Adrenal gland (tissue), 12 donors: ENCODE measurements around the gene AGBL2. TPM values are rescaled to one million over a fixed set of nuclear protein-coding genes. Genes with fewer than 3 reads are reported as not detected.

Source experiments
- DNase-seq, 7 donors: peaks; one replicate each; pipeline ENCODE4 v3.0.0-alpha.2; 2019 to 2020
- H3K27ac ChIP-seq, 5 donors: fragments of 200-600 bp; sonication (generic) in 4 of 5; 1 replicate in 3 of 5; 2 replicates in 2 of 5; pipeline versions ENCODE4 v1.5.1 to v1.8.0; 2016 to 2020; ENCODE audit warnings: mild to moderate bottlenecking in 1 of 5
- H3K27me3 ChIP-seq: fragments of 200-600 bp; 2 replicates; pipeline ENCODE4 v1.8.0; 2021
- H3K36me3 ChIP-seq, 2 donors: fragments of 200-600 bp; replicated peaks in 1 of 2; 1 replicate in 1 of 2; 2 replicates in 1 of 2; pipeline versions ENCODE4 v1.5.1 to v1.8.0; 2018 to 2022
- H3K4me1 ChIP-seq, 2 donors: fragments of 200-600 bp; replicated peaks in 1 of 2; 1 replicate in 1 of 2; 2 replicates in 1 of 2; pipeline versions ENCODE4 v1.5.1 to v1.8.0; 2018 to 2021
- H3K4me3 ChIP-seq, 4 donors: fragments of 200-600 bp; sonication (generic) in 3 of 4; one replicate each; pipeline ENCODE4 v1.5.1; 2016 to 2018
- H3K9me3 ChIP-seq, 3 donors: fragments of 200-600 bp; sonication (generic) in 1 of 3; replicated peaks in 1 of 3; 1 replicate in 2 of 3; 2 replicates in 1 of 3; pipeline versions ENCODE4 v1.5.1 to v1.8.0; 2016 to 2021
- CTCF ChIP-seq, 6 experiments: fragments of 450-650 bp in 4 of 6; fragments of 200-600 bp in 2 of 6; sonication (generic) in 1 of 6; IDR thresholded peaks; 1 replicate in 5 of 6; 2 replicates in 1 of 6; pipeline versions ENCODE4 v1.5.1 to v1.8.0; 2016 to 2021; ENCODE audit warnings: antibody characterized with exemption in 6 of 6, mild to moderate bottlenecking in 2 of 6, moderate library complexity in 1 of 6
- POLR2A ChIP-seq, 2 donors: fragments of 450-650 bp; IDR thresholded peaks; one replicate each; pipeline ENCODE4 v1.6.1; 2017; ENCODE audit warnings: antibody characterized with exemption in 2 of 2, mild to moderate bottlenecking in 2 of 2, moderate library complexity in 1 of 2
- WGBS, 4 donors: extraction: QIAGEN DNeasy Blood & Tissue Kit in 2 of 4; methylation state at CpG; one replicate each; pipeline versions ENCODE4 v1.1.5 to v1.1.7; 2013 to 2017; 5-methylcytosine and 5-hydroxymethylcytosine counted together
- intact Hi-C, 2 donors: fragments of 100-400 bp; cut with DNase I; formaldehyde crosslinking; loops; one replicate each; pipeline versions ENCODE4 v1.14.1 to v1.15.0; 2022 to 2023
- polyA plus RNA-seq, 3 donors: library from polyadenylated mRNA; stranded (reverse); fragments of 200-250 nt in 2 of 3; fragments of 350-450 nt in 1 of 3; fragmentation: Illumina TruSeq in 1 of 3; extraction: RNeasy Lipid Tissue Mini Kit (QIAGEN cat#74804) in 1 of 3; gene quantifications; one replicate each; pipeline ENCODE4 v1.2.3, GENCODE V29; 2013 to 2014
- total RNA-seq, 9 donors: library from RNA; depleted of rRNA in 4 of 9; stranded (reverse); fragments of >200 nt in 4 of 9; fragments of 120-200 nt in 1 of 9; fragmentation: NEBNext Ultra II Directional in 1 of 9; extraction: Animal tissue kit (Norgen Biotek cat#: 25700) in 1 of 9; gene quantifications; one replicate each; pipeline versions ENCODE4 v1.1.0 to v1.2.4, GENCODE V29; 2013 to 2023
- donor health status: healthy with polysubstance abuse.
- donor health status: Bipolar disorder and iron deficiency.
- donor health status: DM: yes; HTN: yes; CAD: no.
- donor health status: DM: no; HTN: no; CAD: no.
- donor health status: DM: no; HTN: no; CAD: no.
- donor health status: DM: yes; HTN: yes; CAD: no.

The AGBL2 gene
- total and polyA plus RNA-seq, 12 donors: 0.18 to 11.3 (median 3.4) TPM

- WGBS, 4 donors: 85 to 100% (median 96%) methylated on average over 2 of the region's 2 CpGs
- Histone ChIP-seq H3K9me3 (no peaks in the 10 kb centered on the region), H3K4me3 (no peak overlapping the region), H3K27me3 (no peaks in the 10 kb centered on the region), H3K36me3 (no peaks in the 10 kb centered on the region), H3K27ac (no peak overlapping the region), H3K4me1 (no peaks in the 10 kb centered on the region)
- intact Hi-C loops: no loop called here
- DNase-seq: no peak
- TF ChIP-seq CTCF (IDR thresholded peaks at IDR 0.05): no peak
- no peak for TF ChIP-seq POLR2A (IDR thresholded peaks at IDR 0.05)
Observed at GRCh38 chr11:47661245-47661644, 53.9 kb downstream of the AGBL2 start.

GRCh38 chr11:47659276-47659675, 55.9 kb downstream of the AGBL2 start:
- intact Hi-C loops: loop anchor here in 1 of 2 donors (5.0 kb wide), 1 partner anchor 53 kb away; no protein-coding TSS in a partner anchor
- WGBS, 4 donors: 79 to 85% (median 79%) methylated on average over 4 of the region's 4 CpGs
- H3K4me1 ChIP-seq: no peaks in the 10 kb centered on the region
- no peak overlapping the region for H3K27ac ChIP-seq
- no peaks in the 10 kb centered on the region for H3K9me3 ChIP-seq
- H3K36me3 ChIP-seq: no peaks in the 10 kb centered on the region
- no peaks in the 10 kb centered on the region for H3K27me3 ChIP-seq
- TF ChIP-seq CTCF (IDR thresholded peaks at IDR 0.05): no peak
- TF ChIP-seq POLR2A (IDR thresholded peaks at IDR 0.05): no peak
- no peak for DNase-seq
- no peak overlapping the region for H3K4me3 ChIP-seq

- intact Hi-C loops: loop anchor here in 1 of 2 donors (5.0 kb wide), 1 partner anchor 56 kb away; no protein-coding TSS in a partner anchor
- Histone ChIP-seq H3K4me3 (no peak overlapping the region), H3K9me3 (no peaks in the 10 kb centered on the region), H3K4me1 (no peaks in the 10 kb centered on the region), H3K36me3 (no peaks in the 10 kb centered on the region), H3K27ac (no peak overlapping the region), H3K27me3 (no peaks in the 10 kb centered on the region)
- DNase-seq: no peak
- no peak for TF ChIP-seq CTCF (IDR thresholded peaks at IDR 0.05)
- TF ChIP-seq POLR2A (IDR thresholded peaks at IDR 0.05): no peak
- WGBS, 4 donors: 68 to 76% (median 75%) methylated on average over 6 of the region's 6 CpGs
Observed at GRCh38 chr11:47656260-47656885, 58.8 kb downstream of the AGBL2 start.

- H3K9me3 ChIP-seq: no peaks in the 10 kb centered on the region
- no peak for TF ChIP-seq POLR2A (IDR thresholded peaks at IDR 0.05)
- no peak for TF ChIP-seq CTCF (IDR thresholded peaks at IDR 0.05)
- H3K4me1 ChIP-seq: no peaks in the 10 kb centered on the region
- 91 to 95% (median 92%) methylated on average over 5 of the region's 5 CpGs for WGBS, 4 donors
- no peaks in the 10 kb centered on the region for H3K36me3 ChIP-seq
- intact Hi-C loops: no loop called here
- no peak for DNase-seq
- no peak overlapping the region for H3K27ac ChIP-seq
- H3K27me3 ChIP-seq: no peaks in the 10 kb centered on the region
- no peak overlapping the region for H3K4me3 ChIP-seq
Observed at GRCh38 chr11:47651818-47652469, 63.2 kb downstream of the AGBL2 start.
